GM23338 (cell line): Measurements from ENCODE around the gene KXD1. TPM values are rescaled to one million over a fixed set of nuclear protein-coding genes. Genes with fewer than 3 reads are reported as not detected.

Experiments used
- ATAC-seq: fragments of 200-7000 bp; cut with Tn5 transposase; 3 replicates; pipeline ENCODE4 v1.9.1; 2020
- DNase-seq: peaks from one replicate; pipeline ENCODE4 v3.0.0-alpha.2; 2015; ENCODE audit warnings: low spot score
- H2AFZ ChIP-seq: fragments of 200-600 bp; sonication (generic); 2 replicates; pipeline ENCODE4 v1.8.0; 2016; ENCODE audit warnings: antibody characterized with exemption, mild to moderate bottlenecking, moderate library complexity
- H3F3A ChIP-seq: fragments of 200-600 bp; sonication (generic); replicated peaks from 2 replicates; pipeline ENCODE4 v1.8.0; 2017; ENCODE audit warnings: antibody characterized with exemption, mixed run types, low read depth
- H3K27ac ChIP-seq: fragments of 200-600 bp; sonication (generic); 2 replicates; pipeline ENCODE4 v1.6.1; 2016; ENCODE audit warnings: low read depth
- H3K27me3 ChIP-seq: fragments of 200-600 bp; sonication (generic); 2 replicates; pipeline ENCODE4 v1.8.0; 2016; ENCODE audit warnings: mild to moderate bottlenecking, mixed run types, moderate library complexity; ENCODE audit not compliant: insufficient read depth
- H3K36me3 ChIP-seq: fragments of 200-600 bp; sonication (generic); 2 replicates; pipeline ENCODE4 v1.8.0; 2016; ENCODE audit warnings: mild to moderate bottlenecking; ENCODE audit not compliant: insufficient read depth
- H3K4me1 ChIP-seq: fragments of 200-600 bp; sonication (generic); 2 replicates; pipeline ENCODE4 v1.8.0; 2016; ENCODE audit warnings: mild to moderate bottlenecking, moderate library complexity; ENCODE audit not compliant: insufficient read depth
- H3K4me2 ChIP-seq: fragments of 200-600 bp; sonication (generic); 2 replicates; pipeline ENCODE4 v1.7.1; 2017; ENCODE audit warnings: mixed run types
- H3K4me3 ChIP-seq: fragments of 200-600 bp; sonication (generic); 2 replicates; pipeline ENCODE4 v1.6.1; 2016; ENCODE audit warnings: mixed run types
- H3K79me2 ChIP-seq: fragments of 200-600 bp; sonication (generic); replicated peaks from 2 replicates; pipeline ENCODE4 v1.8.0; 2017; ENCODE audit warnings: mild to moderate bottlenecking; ENCODE audit not compliant: insufficient read depth
- H3K9me2 ChIP-seq: fragments of 200-600 bp; sonication (generic); 2 replicates; pipeline ENCODE4 v1.8.0; 2017; ENCODE audit not compliant: insufficient read depth
- H4K20me1 ChIP-seq: fragments of 200-600 bp; sonication (generic); replicated peaks from 2 replicates; pipeline ENCODE4 v1.8.0; 2017; ENCODE audit warnings: mild to moderate bottlenecking; ENCODE audit not compliant: insufficient read depth
- H3K27ac Mint-ChIP-seq: 2 replicates; pipeline ENCODE4 v1.8.0; 2020; ENCODE audit warnings: inconsistent platforms, mild to moderate bottlenecking, moderate library complexity, mixed read lengths
- H3K27me3 Mint-ChIP-seq: 3 replicates; pipeline ENCODE4 v1.8.0; 2022; ENCODE audit warnings: low read depth, mild to moderate bottlenecking, moderate library complexity, mixed read lengths, inconsistent platforms; ENCODE audit not compliant: insufficient read depth, poor library complexity
- H3K36me3 Mint-ChIP-seq: 3 replicates; pipeline ENCODE4 v1.8.0; 2021; ENCODE audit warnings: low read depth, mild to moderate bottlenecking, inconsistent platforms, moderate library complexity, mixed read lengths
- H3K4me1 Mint-ChIP-seq: 3 replicates; pipeline ENCODE4 v1.8.0; 2020; ENCODE audit warnings: mild to moderate bottlenecking, inconsistent platforms, mixed read lengths
- H3K4me3 Mint-ChIP-seq: 3 replicates; pipeline ENCODE4 v1.8.0; 2021; ENCODE audit warnings: moderate library complexity, mild to moderate bottlenecking, inconsistent platforms, mixed read lengths
- H3K9me3 Mint-ChIP-seq: 3 replicates; pipeline ENCODE4 v1.8.0; 2020; ENCODE audit warnings: moderate library complexity, mild to moderate bottlenecking, inconsistent platforms, mixed read lengths
- EZH2 ChIP-seq: fragments of 200-600 bp; sonication (generic); IDR thresholded peaks from one replicate; pipeline ENCODE4 v1.8.0; 2017; ENCODE audit warnings: antibody characterized with exemption, mild to moderate bottlenecking, low read depth; ENCODE audit not compliant: unreplicated experiment
- ZNF462 ChIP-seq: fragments of 250-450 bp; sonication (Bioruptor Pico); IDR thresholded peaks from 2 replicates; pipeline ENCODE4 v1.5.0; 2020; ENCODE audit warnings: mild to moderate bottlenecking, moderate library complexity
- polyA plus RNA-seq: library from polyadenylated mRNA; unstranded; fragments of >200 nt; fragmentation: Nextera tagmentation; extraction: Ambion mirVana; gene quantifications from 2 replicates; pipeline ENCODE4 v1.2.1, GENCODE V29; 2016
- total RNA-seq: library from RNA; depleted of rRNA; stranded (reverse); fragments of >200 nt; shearing (Covaris generic); gene quantifications from 2 replicates; pipeline ENCODE4 v1.2.3, GENCODE V29; 2014

The KXD1 gene
- total and polyA plus RNA-seq, 2 experiments from 2014 or later, result 108 to 164 TPM

GRCh38 chr19:18606281-18607225 lies 48.9 kb downstream of the KXD1 start, which contains the start of gene CRLF1:
TSS of gene CRLF1 (minus strand) at chr19:18606799. CDS start at chr19:18606656, 143 bp downstream.
- Histone ChIP-seq H3K27me3 (peaks cover 96% of the 10 kb centered on the region), H3K4me1 (peaks cover 53% of the 10 kb centered on the region), H3F3A (peaks cover 37% of the 10 kb centered on the region), H3K36me3 (no peaks in the 10 kb centered on the region), H4K20me1 (0 out of 2 replicates have a peak, but pooled peaks cover 7% of the 10 kb centered on the region), H3K27ac (no peak within 1 kb of the TSS), H3K9me2 (no peaks in the 10 kb centered on the region), H3K79me2 (no peaks in the 10 kb centered on the region), H2AFZ (no peak within 1 kb of the TSS; the same call in 1 of the 2 replicates), H3K4me3 (peak within 1 kb of the TSS; percentile 57), H3K4me2 (peak within 1 kb of the TSS; percentile 96)
- ATAC-seq, result no peak
- no peaks in the 10 kb centered on the region; the same call in 2 of the 3 replicates for H3K9me3 Mint-ChIP-seq
- peak; percentile 46 for DNase-seq
- H3K4me3 Mint-ChIP-seq, result peak within 1 kb of the TSS; percentile 67
- TF ChIP-seq EZH2 (peak; percentile 54), ZNF462 (no peak)
- H3K36me3 Mint-ChIP-seq, result peaks cover 2% of the 10 kb centered on the region; the same call in 1 of the 3 replicates
- peaks cover 84% of the 10 kb centered on the region for H3K27me3 Mint-ChIP-seq
- H3K4me1 Mint-ChIP-seq, result peaks cover 46% of the 10 kb centered on the region
- no peak within 1 kb of the TSS for H3K27ac Mint-ChIP-seq
